Measurements from ENCODE around the gene DIS3L2. TPM values are rescaled to one million over a fixed set of nuclear protein-coding genes. Genes with fewer than 3 reads are reported as not detected.

Gene DIS3L2, protein sequence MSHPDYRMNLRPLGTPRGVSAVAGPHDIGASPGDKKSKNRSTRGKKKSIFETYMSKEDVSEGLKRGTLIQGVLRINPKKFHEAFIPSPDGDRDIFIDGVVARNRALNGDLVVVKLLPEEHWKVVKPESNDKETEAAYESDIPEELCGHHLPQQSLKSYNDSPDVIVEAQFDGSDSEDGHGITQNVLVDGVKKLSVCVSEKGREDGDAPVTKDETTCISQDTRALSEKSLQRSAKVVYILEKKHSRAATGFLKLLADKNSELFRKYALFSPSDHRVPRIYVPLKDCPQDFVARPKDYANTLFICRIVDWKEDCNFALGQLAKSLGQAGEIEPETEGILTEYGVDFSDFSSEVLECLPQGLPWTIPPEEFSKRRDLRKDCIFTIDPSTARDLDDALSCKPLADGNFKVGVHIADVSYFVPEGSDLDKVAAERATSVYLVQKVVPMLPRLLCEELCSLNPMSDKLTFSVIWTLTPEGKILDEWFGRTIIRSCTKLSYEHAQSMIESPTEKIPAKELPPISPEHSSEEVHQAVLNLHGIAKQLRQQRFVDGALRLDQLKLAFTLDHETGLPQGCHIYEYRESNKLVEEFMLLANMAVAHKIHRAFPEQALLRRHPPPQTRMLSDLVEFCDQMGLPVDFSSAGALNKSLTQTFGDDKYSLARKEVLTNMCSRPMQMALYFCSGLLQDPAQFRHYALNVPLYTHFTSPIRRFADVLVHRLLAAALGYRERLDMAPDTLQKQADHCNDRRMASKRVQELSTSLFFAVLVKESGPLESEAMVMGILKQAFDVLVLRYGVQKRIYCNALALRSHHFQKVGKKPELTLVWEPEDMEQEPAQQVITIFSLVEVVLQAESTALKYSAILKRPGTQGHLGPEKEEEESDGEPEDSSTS
- total RNA-seq (2014; rRNA removed; shearing (Covaris generic)) = 33.1 and 33.3 TPM in 2 replicates

- peak; percentile 83 for DNase-seq (ENCODE audit: low spot score)
These were observed at the start of gene DIS3L2 for GRCh38 chr2:231961349-231962166. TSS of gene DIS3L2 (plus strand) at chr2:231961713. CDS start at chr2:232014928, 53,215 bp downstream.

GRCh38 chr2:231914077-231914690 lies 47.3 kb upstream of the DIS3L2 start:
- DNase-seq (ENCODE audit: low spot score) = no peak
- in situ Hi-C loops (cut with HindIII; ENCODE audit: low sequenced_read_pairs) = no loop called here

More at GRCh38 chr2:231961349-231962166, at the start of gene DIS3L2:
- in situ Hi-C loops (cut with HindIII; ENCODE audit: low sequenced_read_pairs) = no loop called here

- in situ Hi-C loops (cut with HindIII; ENCODE audit: low sequenced_read_pairs) = no loop called here
- DNase-seq (ENCODE audit: low spot score) = peak; percentile 23
These were observed 44.0 kb upstream of the DIS3L2 start for GRCh38 chr2:231917280-231918066.

DNA sequence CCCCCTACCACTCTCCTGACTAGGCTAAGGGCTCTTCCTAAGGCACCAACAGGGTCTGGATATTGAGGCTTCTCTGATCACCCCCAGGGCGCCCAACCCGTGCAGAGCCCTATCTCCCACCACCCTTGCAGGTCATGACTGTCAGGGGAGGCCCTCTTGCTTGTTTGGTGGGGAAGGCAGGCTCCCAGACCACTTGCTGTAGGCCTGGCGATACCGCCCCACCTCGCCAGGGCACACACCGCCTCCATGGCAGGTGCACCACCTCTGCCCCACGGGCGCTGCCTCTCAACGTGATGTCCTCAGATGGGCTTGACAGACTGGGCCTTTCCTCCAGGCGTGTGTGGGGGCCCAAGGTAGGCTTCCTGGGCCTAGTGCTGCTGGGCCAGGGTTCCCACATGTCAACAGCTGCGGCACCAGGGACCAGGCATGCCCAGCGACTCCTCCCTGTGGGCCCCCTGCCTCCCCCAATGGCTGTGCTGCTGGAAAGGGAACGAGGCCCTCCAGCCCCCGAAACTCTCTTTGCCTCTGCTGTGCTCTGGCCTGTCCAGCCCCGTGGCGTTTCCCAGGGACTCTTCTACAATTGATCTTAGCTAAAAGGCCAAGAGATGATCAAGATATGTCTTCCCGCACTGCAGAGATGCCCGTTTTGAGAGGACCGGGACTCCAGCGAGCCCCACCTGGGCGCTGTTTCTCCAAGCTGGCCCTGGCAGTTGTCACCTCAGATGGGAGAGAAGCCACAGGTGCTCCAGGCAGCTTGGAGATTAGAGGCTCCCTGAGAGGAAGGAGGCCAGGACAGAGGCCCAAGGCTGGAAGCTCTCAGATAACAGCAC lies 42.8 kb upstream of the DIS3L2 start:
- DNase-seq (ENCODE audit: low spot score) = no peak
- in situ Hi-C loops (cut with HindIII; ENCODE audit: low sequenced_read_pairs) = no loop called here

GRCh38 chr2:231919341-231920035 lies 42.0 kb upstream of the DIS3L2 start:
- in situ Hi-C loops (cut with HindIII; ENCODE audit: low sequenced_read_pairs) = no loop called here
- no peak for DNase-seq (ENCODE audit: low spot score)

- in situ Hi-C loops (cut with HindIII; ENCODE audit: low sequenced_read_pairs) = no loop called here
- no peak for DNase-seq (ENCODE audit: low spot score)
These were observed 41.1 kb upstream of the DIS3L2 start for GRCh38 chr2:231920366-231920765.

GRCh38 chr2:231920795-231921194 lies 40.7 kb upstream of the DIS3L2 start:
- no peak for DNase-seq (ENCODE audit: low spot score)
- in situ Hi-C loops (cut with HindIII; ENCODE audit: low sequenced_read_pairs) = no loop called here

DNA sequence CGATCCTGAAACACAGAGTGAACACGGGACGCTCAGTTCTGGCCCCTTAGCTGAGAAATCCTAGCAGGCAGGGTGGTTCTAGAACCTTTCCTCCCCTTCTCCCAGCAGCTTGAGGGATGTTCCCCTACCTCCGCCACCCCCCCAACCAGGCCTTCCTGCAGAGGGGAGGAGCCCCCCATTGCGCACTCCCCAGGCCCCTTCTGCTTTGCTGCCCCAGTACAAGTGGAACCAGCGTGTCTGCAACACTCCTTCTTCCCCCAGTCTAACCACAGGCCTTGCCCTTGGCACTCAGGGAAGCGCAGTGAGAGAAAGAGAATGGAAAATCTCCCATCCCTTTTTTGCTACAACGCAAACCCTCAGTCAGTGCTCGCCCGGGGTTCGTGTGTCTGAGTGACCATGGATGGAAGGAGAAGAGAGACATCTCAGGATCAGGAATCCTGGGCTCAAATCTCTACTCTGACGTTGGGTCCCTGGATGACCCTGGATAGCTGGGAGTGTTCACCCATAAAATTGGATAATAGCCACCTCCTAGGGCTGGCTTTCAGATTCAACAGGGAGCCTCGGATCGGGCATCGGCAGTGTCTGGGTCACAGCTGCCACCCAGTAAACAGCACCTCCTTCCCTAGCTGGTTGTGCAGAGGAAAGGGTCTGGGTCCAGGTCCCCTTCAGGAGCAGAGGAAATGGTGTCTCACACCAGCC lies 39.1 kb upstream of the DIS3L2 start:
- in situ Hi-C loops (cut with HindIII; ENCODE audit: low sequenced_read_pairs) = no loop called here
- no peak for DNase-seq (ENCODE audit: low spot score)

DNA sequence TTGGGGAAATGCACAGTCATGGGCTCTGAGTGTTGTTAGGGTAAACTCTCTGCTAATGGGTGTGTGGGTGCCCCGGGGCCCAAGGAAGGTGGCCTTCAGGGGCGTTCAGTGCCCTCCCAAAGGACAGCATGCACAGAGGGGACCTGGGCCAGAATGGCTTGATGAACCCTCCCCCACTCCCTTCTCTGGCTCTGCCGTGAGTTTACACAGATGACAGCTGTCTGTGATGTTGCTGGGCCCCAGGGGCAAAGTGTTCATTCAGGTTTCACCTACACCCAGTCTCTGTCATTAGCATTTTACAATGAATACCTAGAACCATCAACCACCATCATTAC lies 38.5 kb upstream of the DIS3L2 start:
- no peak for DNase-seq (ENCODE audit: low spot score)
- in situ Hi-C loops (cut with HindIII; ENCODE audit: low sequenced_read_pairs) = no loop called here

DNA sequence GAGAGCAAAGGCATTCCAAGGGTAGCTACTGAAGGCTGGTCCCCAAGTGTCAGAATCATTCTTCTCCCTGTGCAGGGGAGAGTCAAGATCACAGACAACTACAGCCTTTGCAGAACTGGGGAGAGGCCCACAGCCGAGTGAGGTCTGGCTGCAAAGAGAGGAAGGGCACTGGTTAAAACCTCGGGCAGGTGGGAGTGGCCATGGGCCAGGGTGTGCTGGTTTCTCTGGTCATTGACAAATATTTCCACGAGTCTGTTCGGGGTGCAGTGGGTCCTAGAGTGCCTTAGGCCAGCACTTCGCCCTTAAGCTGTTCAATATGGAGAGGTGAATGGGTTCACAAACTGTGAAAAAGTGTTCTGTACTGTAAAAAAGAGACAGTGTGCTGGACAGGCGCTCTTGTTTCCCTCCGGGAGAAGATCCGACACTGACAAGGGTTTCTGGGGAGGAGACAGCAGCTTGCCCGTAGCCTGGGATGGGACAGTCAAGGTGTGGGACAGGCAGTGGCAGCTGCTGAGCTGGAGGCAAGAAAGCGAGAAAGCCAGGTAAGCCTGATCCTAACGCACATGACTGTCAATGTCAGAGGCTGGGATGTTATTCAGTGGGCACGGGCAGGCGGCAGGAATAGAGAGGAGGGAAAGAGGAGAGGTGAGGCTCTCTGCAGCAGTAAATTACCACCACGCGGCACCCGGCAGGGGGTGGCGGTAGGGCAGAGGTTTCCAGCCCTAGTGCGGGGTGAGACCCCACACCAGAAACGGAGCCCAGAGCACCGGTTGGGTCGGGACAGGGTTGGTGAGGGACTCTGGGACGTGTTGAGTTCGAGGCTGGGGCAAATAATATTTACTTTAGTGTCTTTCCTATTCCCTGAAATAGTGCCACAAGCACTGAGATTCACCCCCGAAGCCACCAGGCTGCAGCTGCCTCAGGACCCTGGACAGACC lies 37.3 kb upstream of the DIS3L2 start:
- DNase-seq (ENCODE audit: low spot score) = no peak
- in situ Hi-C loops (cut with HindIII; ENCODE audit: low sequenced_read_pairs) = no loop called here

DNA sequence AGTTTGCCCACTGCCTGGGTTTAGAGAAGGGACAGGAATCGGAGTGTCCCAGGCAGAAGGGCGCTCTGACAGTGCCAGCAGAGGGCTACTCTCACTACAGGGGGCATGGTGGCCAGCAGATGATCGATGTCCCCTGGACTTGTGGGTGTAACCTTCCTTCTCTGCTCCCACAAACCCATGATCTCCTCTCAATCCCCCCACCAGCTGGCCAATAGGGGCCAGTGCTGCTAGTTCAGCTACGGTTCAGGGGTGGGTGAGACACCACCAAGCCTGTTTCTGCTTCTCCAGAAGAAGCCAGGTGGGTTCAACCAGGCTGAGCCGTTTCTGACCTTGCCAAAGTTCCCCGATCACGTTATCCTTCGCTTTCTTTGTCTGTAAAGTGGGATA lies 36.6 kb upstream of the DIS3L2 start:
- DNase-seq (ENCODE audit: low spot score) = no peak
- in situ Hi-C loops (cut with HindIII; ENCODE audit: low sequenced_read_pairs) = no loop called here

- in situ Hi-C loops (cut with HindIII; ENCODE audit: low sequenced_read_pairs) = no loop called here
- peak; percentile 65 for DNase-seq (ENCODE audit: low spot score)
These were observed 36.0 kb upstream of the DIS3L2 start for GRCh38 chr2:231925303-231926179.

GRCh38 chr2:231926180-231926741 lies 35.3 kb upstream of the DIS3L2 start, which contains the start of gene NPPC:
TSS of gene NPPC (minus strand) at chr2:231926396. CDS start at chr2:231926249, 147 bp downstream.
- in situ Hi-C loops (cut with HindIII; ENCODE audit: low sequenced_read_pairs) = no loop called here
- DNase-seq (ENCODE audit: low spot score) = peak; percentile 16

Measured in G401 (cell line).